ENCODE measurements around the gene TNFRSF21.

DNA sequence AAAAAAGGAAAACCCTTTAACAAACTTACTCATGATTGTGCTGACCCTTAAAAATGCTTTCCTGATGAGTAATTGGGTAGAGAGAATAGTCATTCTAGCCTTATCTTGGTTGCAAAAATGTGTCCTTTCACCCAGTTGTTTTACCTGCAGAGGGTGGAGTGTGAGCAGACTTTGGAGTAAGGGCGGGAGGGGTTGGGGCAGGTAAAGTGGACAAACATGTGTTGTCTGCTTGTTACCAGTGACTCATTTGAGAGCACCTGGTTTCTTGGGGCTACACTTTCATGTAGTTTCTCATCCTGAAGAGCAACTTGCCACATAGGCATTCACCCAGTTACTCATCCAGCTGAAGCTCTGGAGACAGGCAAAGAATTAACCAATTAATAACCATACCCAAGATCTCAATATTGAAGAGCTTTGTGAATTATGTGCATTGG, 121.1 kb downstream of the TNFRSF21 start:
- TF ChIP-seq, protein P1, sequence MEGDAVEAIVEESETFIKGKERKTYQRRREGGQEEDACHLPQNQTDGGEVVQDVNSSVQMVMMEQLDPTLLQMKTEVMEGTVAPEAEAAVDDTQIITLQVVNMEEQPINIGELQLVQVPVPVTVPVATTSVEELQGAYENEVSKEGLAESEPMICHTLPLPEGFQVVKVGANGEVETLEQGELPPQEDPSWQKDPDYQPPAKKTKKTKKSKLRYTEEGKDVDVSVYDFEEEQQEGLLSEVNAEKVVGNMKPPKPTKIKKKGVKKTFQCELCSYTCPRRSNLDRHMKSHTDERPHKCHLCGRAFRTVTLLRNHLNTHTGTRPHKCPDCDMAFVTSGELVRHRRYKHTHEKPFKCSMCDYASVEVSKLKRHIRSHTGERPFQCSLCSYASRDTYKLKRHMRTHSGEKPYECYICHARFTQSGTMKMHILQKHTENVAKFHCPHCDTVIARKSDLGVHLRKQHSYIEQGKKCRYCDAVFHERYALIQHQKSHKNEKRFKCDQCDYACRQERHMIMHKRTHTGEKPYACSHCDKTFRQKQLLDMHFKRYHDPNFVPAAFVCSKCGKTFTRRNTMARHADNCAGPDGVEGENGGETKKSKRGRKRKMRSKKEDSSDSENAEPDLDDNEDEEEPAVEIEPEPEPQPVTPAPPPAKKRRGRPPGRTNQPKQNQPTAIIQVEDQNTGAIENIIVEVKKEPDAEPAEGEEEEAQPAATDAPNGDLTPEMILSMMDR (optimal IDR thresholded peaks at IDR 0.05 in 1 of 3, IDR thresholded peaks at IDR 0.05 in 1 of 3, conservative IDR thresholded peaks at IDR 0.05 in 1 of 3; ENCODE audit: extremely low read depth in 1 of 3, insufficient read depth in 2 of 3, low read length in 3 of 3), result no peak
- no peak for TF ChIP-seq EZH2 (IDR thresholded peaks at IDR 0.05; ENCODE audit: low read length)
